ENCODE results near the gene HTT. TPM values are rescaled to one million over a fixed set of nuclear protein-coding genes. Genes with fewer than 3 reads are reported as not detected.

The HTT gene
- total and polyA plus RNA-seq, 10 of the 15 experiments (the other 5 are each of a cell fraction or from before 2014, with no cell fraction given), result 3.3 to 113 (median 43.3) TPM

GRCh38 chr4:3168029-3168428 is 93.5 kb downstream of the HTT start:
- ChIA-PET POLR2A (no interaction called here), RAD21 (ENCODE audit: unreplicated experiment) (no interaction called here), CTCF (interaction anchor here (1.0 to 1.6 kb wide), 3 partner anchors 34 to 156 kb away, joined by 3 read pairs; no protein-coding TSS in a partner anchor), SMC1A (ENCODE audit: uncharacterized antibody, unreplicated experiment) (interaction anchor here (1.0 to 1.2 kb wide), 2 partner anchors 9 to 60 kb away, joined by 3 to 4 read pairs; no protein-coding TSS in a partner anchor)
- Histone ChIP-seq H3K4me2 (ENCODE audit: control insufficient read depth, insufficient read depth) (no peak overlapping the region), H3K27me3 (replicated peaks in 1 of 2; ENCODE audit: control insufficient read depth in 2 of 2, insufficient read depth in 2 of 2, low read length in 1 of 2) (no peaks in the 10 kb centered on the region), H3K36me3 (ENCODE audit: control insufficient read depth in 2 of 2, insufficient read depth in 2 of 2, low read length in 1 of 2) (peaks cover 22 to 33% of the 10 kb centered on the region in 2 experiments), H2AFZ (ENCODE audit: control insufficient read depth, low read depth, low read length) (no peak overlapping the region), H3K4me3 (no peak overlapping the region), H3K9me3 (replicated peaks; ENCODE audit: control insufficient read depth, insufficient read depth, low read length) (peaks cover 6% of the 10 kb centered on the region; the same call in 2 of the 3 replicates), H4K20me1 (ENCODE audit: control insufficient read depth, insufficient read depth) (no peaks in the 10 kb centered on the region), H3K9ac (ENCODE audit: control insufficient read depth, insufficient read depth, low read length) (no peak overlapping the region), H3K79me2 (ENCODE audit: control insufficient read depth, insufficient read depth, low read length) (peaks cover 5% of the 10 kb centered on the region), H3K4me1 (ENCODE audit: control insufficient read depth, insufficient read depth, low read length) (no peaks in the 10 kb centered on the region), H3K27ac (ENCODE audit: control insufficient read depth, insufficient read depth) (no peak overlapping the region)
- BruUV-seq (replicated peaks), result no TSS peak
- FAIRE-seq, result no peak
- in situ Hi-C loops (cut with MboI) (no loop called here), intact Hi-C loops (cut with micrococcal nuclease; ENCODE audit: unreplicated experiment) (no loop called here)
- TF ChIP-seq YY1 (IDR thresholded peaks at IDR 0.05; ENCODE audit: low read depth, low read length) (no peak), PKNOX1 (IDR thresholded peaks at IDR 0.05) (no peak), CBFB (IDR thresholded peaks at IDR 0.05; ENCODE audit: low read depth) (no peak), SIN3A (IDR thresholded peaks at IDR 0.05; ENCODE audit: low read depth, low read length) (no peak)
- WGBS (ENCODE audit: insufficient coverage, insufficient replicate concordance, low lambda C conversion rate, missing lambda C conversion rate), result 100% methylated on average over 3 of the region's 3 CpGs
- peak; percentile 74 for ATAC-seq
- DNase-seq (ENCODE audit: low read depth, low spot score), result peak; percentile 8

Measured in GM12878 (cell line).